Breast epithelium (tissue), 3 donors: ENCODE measurements around the gene NBEAL1.

Experiments
- CTCF ChIP-seq, 3 donors: fragments of 450-650 bp; IDR thresholded peaks; one replicate each; pipeline ENCODE4 v1.5.1; 2016 to 2017; ENCODE audit warnings: antibody characterized with exemption in 3 of 3, mild to moderate bottlenecking in 3 of 3, moderate library complexity in 3 of 3
- POLR2A ChIP-seq: fragments of 450-650 bp; IDR thresholded peaks from one replicate; pipeline ENCODE4 v1.6.1; 2016; ENCODE audit warnings: antibody characterized with exemption, mild to moderate bottlenecking, moderate library complexity
- POLR2AphosphoS5 ChIP-seq, 3 donors: sonication (generic); formaldehyde crosslinking; IDR thresholded peaks; one replicate each; pipeline ENCODE4 v1.6.1; 2017; ENCODE audit warnings: antibody characterized with exemption in 3 of 3

- TF ChIP-seq CTCF (IDR thresholded peaks at IDR 0.05) = no peak
- no peak for TF ChIP-seq POLR2AphosphoS5 (IDR thresholded peaks at IDR 0.05)
- TF ChIP-seq POLR2A = no peak
Measured at GRCh38 chr2:203237346-203238238, 222.9 kb downstream of the NBEAL1 start.
